ENCODE measurements around the gene NAGLU. TPM values are rescaled to one million over a fixed set of nuclear protein-coding genes. Genes with fewer than 3 reads are reported as not detected.

Gene NAGLU
- total and polyA plus RNA-seq, 5 donors from 2014 or later, result 9.2 to 17.2 (median 11.8) TPM

DNA sequence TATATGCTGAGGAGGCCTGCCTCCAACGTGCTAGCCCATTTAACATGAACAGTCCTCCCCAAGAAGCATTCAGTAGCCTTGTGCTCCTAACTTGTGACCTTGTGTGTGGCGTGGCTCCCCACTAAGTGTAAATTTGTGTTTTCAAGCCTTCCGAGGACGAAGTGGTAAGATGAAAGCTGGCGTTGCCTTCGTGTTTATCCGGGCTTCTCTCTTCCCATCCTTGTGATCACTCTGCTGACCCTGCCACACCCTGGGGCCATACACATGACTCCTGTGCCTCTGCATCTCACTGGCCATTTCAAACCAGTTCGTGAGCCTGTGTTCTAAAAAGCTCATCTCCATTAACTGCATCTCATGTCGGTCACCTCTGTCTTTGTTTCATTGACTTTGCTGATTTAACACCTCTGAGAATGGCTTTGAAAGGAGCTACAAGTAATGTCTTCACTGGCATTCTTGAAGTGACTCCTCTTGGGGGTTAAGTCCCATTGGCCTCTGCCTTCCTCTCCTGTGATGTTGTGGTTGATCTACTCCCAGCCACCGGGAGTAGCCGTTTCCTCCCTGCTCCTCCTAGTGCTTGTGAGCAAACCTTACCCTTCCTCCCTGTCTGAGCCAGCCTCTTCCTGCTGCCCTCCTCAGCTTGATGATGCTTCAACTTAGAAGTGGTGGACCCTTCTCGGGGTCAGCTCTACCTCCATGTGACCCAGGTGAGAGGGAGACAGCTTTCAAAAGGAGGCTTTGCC, 27.4 kb upstream of the NAGLU start:
- no peaks in the 10 kb centered on the region for H3K27me3 ChIP-seq (ENCODE audit: control insufficient read depth, insufficient read depth, low read length)
- ATAC-seq (ENCODE audit: low read depth in 2 of 2), result no peak
- Mint-ChIP-seq H3K4me3 (no peak overlapping the region), H3K27ac (peak overlapping the region in 2 of 3 donors; percentile 25 to 66), H3K36me3 (peaks cover 36% of the 10 kb centered on the region), H3K27me3 (no peaks in the 10 kb centered on the region), H3K4me1 (no peaks in the 10 kb centered on the region), H3K9me3 (peaks cover 0 to 2% (median 0%) of the 10 kb centered on the region in 7 donors)
- no peaks in the 10 kb centered on the region for H3K4me1 ChIP-seq (ENCODE audit: control insufficient read depth, insufficient read depth, low read length, poor library complexity, severe bottlenecking)
- DNase-seq, result no peak
- H3K27ac ChIP-seq (ENCODE audit: insufficient read depth, low read length, poor library complexity, severe bottlenecking), result no peak overlapping the region
- H3K4me3 ChIP-seq (ENCODE audit: low read depth, low read length), result no peak overlapping the region
- H3K36me3 ChIP-seq (ENCODE audit: control insufficient read depth, insufficient read depth, low read length), result peaks cover 11% of the 10 kb centered on the region
- no peaks in the 10 kb centered on the region for H3K9me3 ChIP-seq (ENCODE audit: control insufficient read depth in 2 of 2, low read length in 2 of 2)

DNA sequence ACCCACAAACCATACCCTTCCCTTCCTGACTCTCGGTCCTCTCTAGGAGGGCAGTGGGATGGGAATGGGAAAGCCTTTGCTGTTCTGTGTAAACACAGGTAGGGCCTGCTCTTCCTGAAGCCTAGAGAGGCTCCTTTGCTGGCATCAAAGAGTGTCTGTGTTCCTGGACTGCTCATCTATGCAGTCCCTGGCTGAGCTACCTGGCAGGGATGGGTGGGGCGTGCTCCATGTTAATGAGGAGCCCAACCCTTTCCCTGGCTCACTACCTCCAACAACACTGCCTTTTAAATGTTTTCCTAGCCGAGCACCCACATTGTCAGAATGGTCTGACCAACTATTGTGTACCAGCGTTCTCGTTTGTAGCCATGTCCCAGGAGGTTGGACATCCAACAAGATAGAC, 26.6 kb upstream of the NAGLU start:
- H3K27me3 ChIP-seq (ENCODE audit: control insufficient read depth, insufficient read depth, low read length), result no peaks in the 10 kb centered on the region
- H3K4me3 Mint-ChIP-seq, result no peak overlapping the region
- H3K27me3 Mint-ChIP-seq, result no peaks in the 10 kb centered on the region

DNA sequence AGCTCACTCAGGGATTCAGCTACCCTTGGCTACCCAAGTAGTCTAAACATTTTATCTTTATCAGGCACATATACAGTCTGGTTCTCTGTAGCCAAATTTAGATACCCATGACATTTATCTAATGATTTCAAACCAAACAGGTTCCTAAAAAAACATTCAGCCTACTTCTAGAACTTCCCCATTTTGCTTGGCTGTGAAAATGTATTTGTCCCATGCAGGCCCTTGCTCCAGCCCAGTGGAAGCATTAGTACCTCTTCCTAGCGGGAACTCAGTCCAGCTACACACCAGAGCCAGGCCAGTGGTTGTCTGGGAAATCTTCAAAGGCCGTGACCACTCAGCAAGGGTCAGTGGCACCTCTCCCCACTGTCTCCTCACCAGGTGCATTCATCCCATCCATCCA, 26.2 kb upstream of the NAGLU start:
- H3K27ac Mint-ChIP-seq, result peak overlapping the region in 1 of 3 donors; percentile 20
- peaks cover 0 to 2% (median 0%) of the 10 kb centered on the region in 7 donors for H3K9me3 Mint-ChIP-seq
- Histone ChIP-seq H3K36me3 (ENCODE audit: control insufficient read depth, insufficient read depth, low read length) (peaks cover 11% of the 10 kb centered on the region), H3K4me3 (ENCODE audit: low read depth, low read length) (no peak overlapping the region), H3K27me3 (ENCODE audit: control insufficient read depth, insufficient read depth, low read length) (no peaks in the 10 kb centered on the region), H3K27ac (ENCODE audit: insufficient read depth, low read length, poor library complexity, severe bottlenecking) (no peak overlapping the region), H3K4me1 (ENCODE audit: control insufficient read depth, insufficient read depth, low read length, poor library complexity, severe bottlenecking) (no peaks in the 10 kb centered on the region), H3K9me3 (ENCODE audit: control insufficient read depth in 2 of 2, low read length in 2 of 2) (no peaks in the 10 kb centered on the region)
- no peak for ATAC-seq (ENCODE audit: low read depth in 2 of 2)
- no peak for DNase-seq
- no peaks in the 10 kb centered on the region for H3K27me3 Mint-ChIP-seq
- H3K4me3 Mint-ChIP-seq, result no peak overlapping the region
- H3K36me3 Mint-ChIP-seq, result peaks cover 39% of the 10 kb centered on the region
- no peaks in the 10 kb centered on the region for H3K4me1 Mint-ChIP-seq

More for the DNA sequence above, 26.6 kb upstream of the NAGLU start:
- ATAC-seq (ENCODE audit: low read depth in 2 of 2) (no peak), DNase-seq (no peak)
- peaks cover 11% of the 10 kb centered on the region for H3K36me3 ChIP-seq (ENCODE audit: control insufficient read depth, insufficient read depth, low read length)
- Mint-ChIP-seq H3K27ac (no peak overlapping the region), H3K9me3 (peaks cover 0 to 2% (median 0%) of the 10 kb centered on the region in 7 donors), H3K4me1 (no peaks in the 10 kb centered on the region), H3K36me3 (peaks cover 36% of the 10 kb centered on the region)
- no peaks in the 10 kb centered on the region for H3K4me1 ChIP-seq (ENCODE audit: control insufficient read depth, insufficient read depth, low read length, poor library complexity, severe bottlenecking)
- H3K9me3 ChIP-seq (ENCODE audit: control insufficient read depth in 2 of 2, low read length in 2 of 2), result no peaks in the 10 kb centered on the region
- no peak overlapping the region for H3K27ac ChIP-seq (ENCODE audit: insufficient read depth, low read length, poor library complexity, severe bottlenecking)
- no peak overlapping the region for H3K4me3 ChIP-seq (ENCODE audit: low read depth, low read length)

DNA sequence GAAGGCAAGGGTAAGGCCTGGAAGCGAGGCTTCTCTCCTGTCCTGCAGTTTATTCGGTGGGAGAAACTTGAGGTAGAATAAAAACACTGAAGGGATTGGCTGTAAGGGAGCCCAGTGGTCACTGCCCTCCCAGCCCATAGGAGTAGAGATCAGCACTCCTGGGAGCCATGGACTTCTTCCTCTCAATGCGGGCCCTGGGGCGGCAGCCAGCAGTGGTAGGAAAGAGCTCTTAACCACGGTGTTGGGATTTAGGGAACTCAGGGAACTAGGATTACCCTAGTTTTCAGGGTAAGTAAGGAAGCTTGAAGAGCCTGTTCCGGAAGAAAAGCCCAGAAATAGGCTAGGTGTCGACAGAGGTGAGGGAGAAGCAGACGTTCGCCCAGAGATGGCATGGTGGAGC, 23.8 kb upstream of the NAGLU start:
- H3K27ac ChIP-seq (ENCODE audit: insufficient read depth, low read length, poor library complexity, severe bottlenecking), result no peak overlapping the region
- H3K27me3 ChIP-seq (ENCODE audit: control insufficient read depth, insufficient read depth, low read length), result no peaks in the 10 kb centered on the region
- H3K4me1 ChIP-seq (ENCODE audit: control insufficient read depth, insufficient read depth, low read length, poor library complexity, severe bottlenecking), result peaks cover under 1% of the 10 kb centered on the region
- Mint-ChIP-seq H3K36me3 (peaks cover 33% of the 10 kb centered on the region), H3K9me3 (peaks cover 0 to 2% (median 0%) of the 10 kb centered on the region in 7 donors), H3K27me3 (no peaks in the 10 kb centered on the region), H3K4me1 (peaks cover 0 to 4% (median 0%) of the 10 kb centered on the region in 4 donors), H3K4me3 (no peak overlapping the region), H3K27ac (no peak overlapping the region)
- H3K36me3 ChIP-seq (ENCODE audit: control insufficient read depth, insufficient read depth, low read length), result peaks cover 11% of the 10 kb centered on the region
- ATAC-seq (ENCODE audit: low read depth in 2 of 2), result no peak
- DNase-seq, result no peak
- no peak overlapping the region for H3K4me3 ChIP-seq (ENCODE audit: low read depth, low read length)
- no peaks in the 10 kb centered on the region for H3K9me3 ChIP-seq (ENCODE audit: control insufficient read depth in 2 of 2, low read length in 2 of 2)

DNA sequence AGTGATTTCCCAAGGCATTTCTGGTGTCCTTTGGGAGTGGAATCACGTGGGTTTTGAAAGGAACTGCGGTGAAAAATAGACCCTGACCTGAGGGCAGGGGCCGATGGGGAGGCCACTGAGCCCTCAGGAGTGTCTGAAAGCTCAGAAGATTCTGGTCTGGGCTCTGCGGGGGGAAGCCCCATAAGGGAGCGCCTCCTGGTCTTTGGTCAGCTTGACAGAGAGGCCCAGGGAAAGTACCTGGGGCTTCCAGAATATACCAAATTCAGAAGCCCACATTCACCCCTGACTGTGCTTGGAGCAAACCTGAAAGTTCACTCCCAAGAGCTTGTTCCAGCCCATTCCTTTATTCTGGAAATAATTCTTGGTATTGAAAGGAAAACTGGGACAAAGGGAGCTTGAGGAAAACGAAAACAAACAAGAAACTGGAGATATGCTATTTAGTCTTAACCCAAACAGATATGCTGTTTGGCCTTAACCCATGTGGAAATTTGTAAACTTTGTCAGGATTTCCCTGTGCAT, 23.2 kb upstream of the NAGLU start:
- Histone ChIP-seq H3K9me3 (ENCODE audit: control insufficient read depth in 2 of 2, low read length in 2 of 2) (no peaks in the 10 kb centered on the region), H3K4me3 (ENCODE audit: low read depth, low read length) (no peak overlapping the region), H3K36me3 (ENCODE audit: control insufficient read depth, insufficient read depth, low read length) (peaks cover 8% of the 10 kb centered on the region), H3K27me3 (ENCODE audit: control insufficient read depth, insufficient read depth, low read length) (no peaks in the 10 kb centered on the region), H3K27ac (ENCODE audit: insufficient read depth, low read length, poor library complexity, severe bottlenecking) (no peak overlapping the region), H3K4me1 (ENCODE audit: control insufficient read depth, insufficient read depth, low read length, poor library complexity, severe bottlenecking) (peaks cover 4% of the 10 kb centered on the region)
- Mint-ChIP-seq H3K4me1 (peaks cover 0 to 9% (median 0%) of the 10 kb centered on the region in 4 donors), H3K36me3 (peaks cover 30% of the 10 kb centered on the region), H3K27me3 (no peaks in the 10 kb centered on the region), H3K9me3 (peaks cover 0 to 2% (median 0%) of the 10 kb centered on the region in 7 donors), H3K4me3 (no peak overlapping the region), H3K27ac (no peak overlapping the region)
- DNase-seq (no peak), ATAC-seq (ENCODE audit: low read depth in 2 of 2) (no peak)

DNA sequence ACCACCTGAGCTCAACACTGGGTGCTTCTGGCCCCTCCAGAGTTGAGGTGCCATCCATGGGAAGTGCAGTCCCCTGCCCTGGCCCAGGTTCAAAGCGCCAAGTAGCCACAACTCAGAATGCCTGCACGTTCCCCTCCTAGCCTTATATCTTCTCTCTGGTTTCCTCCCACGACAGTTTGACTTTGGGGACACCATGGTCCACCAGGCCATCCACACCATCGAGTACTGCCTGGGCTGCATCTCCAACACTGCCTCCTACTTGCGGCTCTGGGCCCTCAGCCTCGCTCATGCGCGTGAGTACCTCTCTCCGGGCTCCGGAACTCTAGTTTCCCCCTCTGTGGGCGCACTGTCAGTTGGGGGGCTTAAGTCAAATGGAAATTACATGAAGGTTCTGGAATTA, 22.4 kb upstream of the NAGLU start:
- no peak overlapping the region for H3K4me3 Mint-ChIP-seq
- H3K4me1 ChIP-seq (ENCODE audit: control insufficient read depth, insufficient read depth, low read length, poor library complexity, severe bottlenecking), result peaks cover 4% of the 10 kb centered on the region
- H3K9me3 Mint-ChIP-seq, result no peaks in the 10 kb centered on the region
- no peak overlapping the region for H3K4me3 ChIP-seq (ENCODE audit: low read depth, low read length)
- H3K9me3 ChIP-seq (ENCODE audit: control insufficient read depth in 2 of 2, low read length in 2 of 2), result no peaks in the 10 kb centered on the region
- H3K27me3 ChIP-seq (ENCODE audit: control insufficient read depth, insufficient read depth, low read length), result no peaks in the 10 kb centered on the region
- peaks cover 0 to 9% (median 0%) of the 10 kb centered on the region in 4 donors for H3K4me1 Mint-ChIP-seq
- H3K27ac ChIP-seq (ENCODE audit: insufficient read depth, low read length, poor library complexity, severe bottlenecking), result no peak overlapping the region
- no peaks in the 10 kb centered on the region for H3K27me3 Mint-ChIP-seq
- ATAC-seq (ENCODE audit: low read depth in 2 of 2) (no peak), DNase-seq (no peak)
- peaks cover under 1% of the 10 kb centered on the region for H3K36me3 ChIP-seq (ENCODE audit: control insufficient read depth, insufficient read depth, low read length)
- no peak overlapping the region for H3K27ac Mint-ChIP-seq
- peaks cover 21% of the 10 kb centered on the region for H3K36me3 Mint-ChIP-seq

DNA sequence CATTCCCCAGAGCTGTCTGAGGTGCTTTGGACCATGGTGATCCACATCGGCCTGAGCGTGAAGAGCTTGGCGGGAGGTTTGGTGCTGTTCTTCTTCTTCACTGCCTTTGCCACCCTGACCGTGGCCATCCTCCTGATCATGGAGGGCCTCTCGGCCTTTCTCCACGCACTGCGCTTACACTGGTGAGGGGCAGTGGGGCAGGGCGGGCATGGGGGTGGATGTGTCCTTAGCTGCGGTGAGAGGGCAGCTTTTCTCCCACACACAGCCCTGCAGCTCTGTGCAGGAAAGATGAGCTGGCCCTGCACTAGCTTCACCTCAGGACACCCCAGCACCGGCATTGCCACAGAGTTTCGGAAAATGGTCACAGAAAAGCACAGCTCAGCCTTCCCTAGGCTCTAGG, 21.8 kb upstream of the NAGLU start:
- ATAC-seq (ENCODE audit: low read depth in 2 of 2) (no peak), DNase-seq (no peak)
- no peaks in the 10 kb centered on the region for H3K9me3 ChIP-seq (ENCODE audit: control insufficient read depth in 2 of 2, low read length in 2 of 2)
- peaks cover 4% of the 10 kb centered on the region for H3K4me1 ChIP-seq (ENCODE audit: control insufficient read depth, insufficient read depth, low read length, poor library complexity, severe bottlenecking)
- Mint-ChIP-seq H3K9me3 (no peaks in the 10 kb centered on the region), H3K27ac (no peak overlapping the region), H3K4me1 (peaks cover 0 to 9% (median 0%) of the 10 kb centered on the region in 4 donors), H3K4me3 (no peak overlapping the region), H3K27me3 (no peaks in the 10 kb centered on the region), H3K36me3 (peaks cover 16% of the 10 kb centered on the region)
- H3K27me3 ChIP-seq (ENCODE audit: control insufficient read depth, insufficient read depth, low read length), result no peaks in the 10 kb centered on the region
- no peaks in the 10 kb centered on the region for H3K36me3 ChIP-seq (ENCODE audit: control insufficient read depth, insufficient read depth, low read length)
- H3K4me3 ChIP-seq (ENCODE audit: low read depth, low read length), result no peak overlapping the region
- H3K27ac ChIP-seq (ENCODE audit: insufficient read depth, low read length, poor library complexity, severe bottlenecking), result no peak overlapping the region

DNA sequence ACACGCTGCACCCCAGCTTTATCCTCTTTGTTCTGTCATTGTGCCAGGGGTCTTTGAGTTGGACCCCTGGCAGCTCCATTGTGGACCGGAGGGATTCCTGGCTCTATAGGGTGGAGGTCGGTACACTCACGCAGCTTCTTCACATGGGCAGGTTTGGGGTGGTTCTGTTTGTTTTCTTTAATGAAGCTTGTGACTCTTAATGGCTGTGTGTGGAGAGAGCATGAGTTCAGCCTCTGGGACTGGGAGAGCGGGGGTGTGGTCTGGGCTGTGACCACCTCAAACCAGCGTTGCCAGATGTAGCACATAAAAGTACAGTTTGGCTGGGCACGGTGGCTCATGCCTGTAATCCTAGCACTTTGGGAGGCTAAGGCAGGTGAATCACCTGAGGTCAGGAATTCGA, 21.2 kb upstream of the NAGLU start:
- Mint-ChIP-seq H3K27ac (peak overlapping the region in 1 of 3 donors; percentile 71), H3K4me3 (no peak overlapping the region), H3K27me3 (no peaks in the 10 kb centered on the region), H3K4me1 (peaks cover 0 to 9% (median 0%) of the 10 kb centered on the region in 4 donors), H3K36me3 (peaks cover 10% of the 10 kb centered on the region), H3K9me3 (no peaks in the 10 kb centered on the region)
- Histone ChIP-seq H3K4me3 (ENCODE audit: low read depth, low read length) (no peak overlapping the region), H3K4me1 (ENCODE audit: control insufficient read depth, insufficient read depth, low read length, poor library complexity, severe bottlenecking) (peaks cover 4% of the 10 kb centered on the region), H3K36me3 (ENCODE audit: control insufficient read depth, insufficient read depth, low read length) (no peaks in the 10 kb centered on the region), H3K9me3 (ENCODE audit: control insufficient read depth in 2 of 2, low read length in 2 of 2) (no peaks in the 10 kb centered on the region), H3K27me3 (ENCODE audit: control insufficient read depth, insufficient read depth, low read length) (no peaks in the 10 kb centered on the region), H3K27ac (ENCODE audit: insufficient read depth, low read length, poor library complexity, severe bottlenecking) (no peak overlapping the region)
- no peak for ATAC-seq (ENCODE audit: low read depth in 2 of 2)
- DNase-seq, result no peak
